Body of pancreas (tissue), 4 donors: ENCODE results near the gene LRRC8A.

ENCODE experiments used
- POLR2A ChIP-seq, 3 donors: fragments of 450-650 bp; IDR thresholded peaks; one replicate each; pipeline ENCODE4 v1.6.1; 2016; ENCODE audit warnings: antibody characterized with exemption in 3 of 3, mild to moderate bottlenecking in 2 of 3
- TF ChIP-seq, protein P1 (sequence below), 7 experiments: fragments of 450-650 bp in 4 of 7; fragments of 200-600 bp in 3 of 7; sonication (generic) in 3 of 7; IDR thresholded peaks; one replicate each; pipeline ENCODE4 v1.5.1; 2016 to 2019; ENCODE audit warnings: antibody characterized with exemption in 7 of 7

DNA sequence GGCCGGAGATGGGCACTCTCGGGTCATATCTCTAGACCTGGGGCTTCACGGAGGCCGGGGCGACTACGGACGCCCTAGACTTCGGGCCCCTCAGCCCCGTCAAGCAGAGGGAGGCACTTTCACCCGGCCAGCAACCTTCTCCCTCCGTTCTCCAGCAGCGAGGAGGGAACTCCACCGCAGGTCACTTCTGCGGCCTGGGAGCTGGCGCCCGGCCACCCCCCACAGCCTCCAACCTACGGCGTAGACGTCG, 65.3 kb downstream of the LRRC8A start:
- TF ChIP-seq, protein P1, sequence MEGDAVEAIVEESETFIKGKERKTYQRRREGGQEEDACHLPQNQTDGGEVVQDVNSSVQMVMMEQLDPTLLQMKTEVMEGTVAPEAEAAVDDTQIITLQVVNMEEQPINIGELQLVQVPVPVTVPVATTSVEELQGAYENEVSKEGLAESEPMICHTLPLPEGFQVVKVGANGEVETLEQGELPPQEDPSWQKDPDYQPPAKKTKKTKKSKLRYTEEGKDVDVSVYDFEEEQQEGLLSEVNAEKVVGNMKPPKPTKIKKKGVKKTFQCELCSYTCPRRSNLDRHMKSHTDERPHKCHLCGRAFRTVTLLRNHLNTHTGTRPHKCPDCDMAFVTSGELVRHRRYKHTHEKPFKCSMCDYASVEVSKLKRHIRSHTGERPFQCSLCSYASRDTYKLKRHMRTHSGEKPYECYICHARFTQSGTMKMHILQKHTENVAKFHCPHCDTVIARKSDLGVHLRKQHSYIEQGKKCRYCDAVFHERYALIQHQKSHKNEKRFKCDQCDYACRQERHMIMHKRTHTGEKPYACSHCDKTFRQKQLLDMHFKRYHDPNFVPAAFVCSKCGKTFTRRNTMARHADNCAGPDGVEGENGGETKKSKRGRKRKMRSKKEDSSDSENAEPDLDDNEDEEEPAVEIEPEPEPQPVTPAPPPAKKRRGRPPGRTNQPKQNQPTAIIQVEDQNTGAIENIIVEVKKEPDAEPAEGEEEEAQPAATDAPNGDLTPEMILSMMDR (IDR thresholded peaks at IDR 0.05), result no peak
- TF ChIP-seq POLR2A (IDR thresholded peaks at IDR 0.05), result no peak
